DND-41 (cell line): ENCODE data around the gene FOXN3.

Source experiments
- EZH2 ChIP-seq: IDR thresholded peaks from 3 replicates; pipeline ENCODE4 v1.6.1; 2012; ENCODE audit warnings: borderline replicate concordance, low read depth, mild to moderate bottlenecking, moderate library complexity, low read length, inconsistent platforms; ENCODE audit not compliant: severe bottlenecking
- TF ChIP-seq, protein P1 (sequence below): IDR thresholded peaks from 2 replicates; pipeline ENCODE4 v1.5.1; 2012; ENCODE audit warnings: borderline replicate concordance, low read length, moderate library complexity, mild to moderate bottlenecking; ENCODE audit not compliant: poor library complexity, severe bottlenecking; ENCODE audit errors: extremely low read depth

DNA sequence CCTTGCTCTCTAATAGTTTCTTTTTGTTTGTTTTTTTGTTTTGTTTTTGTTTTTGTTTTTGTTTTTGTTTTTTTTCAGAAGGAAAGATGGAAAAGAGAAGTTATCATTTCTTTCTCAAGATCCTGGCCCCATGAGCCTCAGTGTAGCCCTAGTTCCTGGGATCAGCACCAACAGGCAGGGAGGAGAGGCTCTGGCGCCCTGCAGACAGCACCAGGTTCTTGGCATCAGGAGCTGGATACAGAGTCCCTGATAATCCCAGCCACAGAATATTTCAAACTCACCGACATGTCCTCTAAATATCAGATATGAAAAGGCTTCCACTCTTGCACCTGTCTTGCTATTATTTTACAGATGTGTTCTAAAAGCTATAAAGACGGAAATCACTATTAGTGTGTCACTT, 52.7 kb downstream of the FOXN3 start:
- TF ChIP-seq, protein P1, sequence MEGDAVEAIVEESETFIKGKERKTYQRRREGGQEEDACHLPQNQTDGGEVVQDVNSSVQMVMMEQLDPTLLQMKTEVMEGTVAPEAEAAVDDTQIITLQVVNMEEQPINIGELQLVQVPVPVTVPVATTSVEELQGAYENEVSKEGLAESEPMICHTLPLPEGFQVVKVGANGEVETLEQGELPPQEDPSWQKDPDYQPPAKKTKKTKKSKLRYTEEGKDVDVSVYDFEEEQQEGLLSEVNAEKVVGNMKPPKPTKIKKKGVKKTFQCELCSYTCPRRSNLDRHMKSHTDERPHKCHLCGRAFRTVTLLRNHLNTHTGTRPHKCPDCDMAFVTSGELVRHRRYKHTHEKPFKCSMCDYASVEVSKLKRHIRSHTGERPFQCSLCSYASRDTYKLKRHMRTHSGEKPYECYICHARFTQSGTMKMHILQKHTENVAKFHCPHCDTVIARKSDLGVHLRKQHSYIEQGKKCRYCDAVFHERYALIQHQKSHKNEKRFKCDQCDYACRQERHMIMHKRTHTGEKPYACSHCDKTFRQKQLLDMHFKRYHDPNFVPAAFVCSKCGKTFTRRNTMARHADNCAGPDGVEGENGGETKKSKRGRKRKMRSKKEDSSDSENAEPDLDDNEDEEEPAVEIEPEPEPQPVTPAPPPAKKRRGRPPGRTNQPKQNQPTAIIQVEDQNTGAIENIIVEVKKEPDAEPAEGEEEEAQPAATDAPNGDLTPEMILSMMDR, result no peak
- TF ChIP-seq EZH2, result no peak
